PC-9 (cell line): ENCODE measurements around the gene EML5.

Experiments used
- CTCF ChIP-seq: fragments of 200-600 bp; sonication (generic); conservative IDR thresholded peaks from 2 replicates; pipeline ENCODE4 v1.6.1; 2017; ENCODE audit warnings: mixed run types, antibody characterized with exemption, mild to moderate bottlenecking, moderate library complexity
- EZH2 ChIP-seq: fragments of 200-600 bp; sonication (generic); IDR thresholded peaks from 2 replicates; pipeline ENCODE4 v1.8.0; 2017; ENCODE audit warnings: antibody characterized with exemption, low read depth

- no peak for TF ChIP-seq CTCF
- TF ChIP-seq EZH2: no peak
Observed at GRCh38 chr14:88799522-88799921, 6.8 kb upstream of the EML5 start.
